NT2/D1 (cell line): Measurements from ENCODE around the gene EIF3F.

Experiments
- DNase-seq: peaks from one replicate; pipeline ENCODE4 v3.0.0-alpha.2; 2011; ENCODE audit warnings: low read depth, low spot score
- H3K27me3 ChIP-seq: 2 replicates; pipeline ENCODE4 v1.6.0; 2011; ENCODE audit warnings: mild to moderate bottlenecking; ENCODE audit not compliant: insufficient read length, insufficient read depth
- H3K36me3 ChIP-seq: 2 replicates; pipeline ENCODE4 v1.6.1; 2011; ENCODE audit warnings: mild to moderate bottlenecking, low read length, mixed read lengths; ENCODE audit not compliant: insufficient read depth, insufficient read length
- H3K4me1 ChIP-seq: 2 replicates; pipeline ENCODE4 v1.5.1; 2011; ENCODE audit not compliant: insufficient read depth, insufficient read length
- H3K4me3 ChIP-seq: 2 replicates; pipeline ENCODE4 v1.5.1; 2011; ENCODE audit warnings: low read depth; ENCODE audit not compliant: insufficient read length
- H3K9ac ChIP-seq: 2 replicates; pipeline ENCODE4 v1.6.0; 2011; ENCODE audit warnings: low read depth; ENCODE audit not compliant: insufficient read length
- H3K9me3 ChIP-seq: 2 replicates; pipeline ENCODE4 v1.5.1; 2011; ENCODE audit warnings: mild to moderate bottlenecking, low read length; ENCODE audit not compliant: insufficient read depth
- SUZ12 ChIP-seq: IDR thresholded peaks from 2 replicates; pipeline ENCODE4 v1.6.1; 2011; ENCODE audit not compliant: insufficient read length, insufficient read depth; ENCODE audit errors: extremely low read depth
- YY1 ChIP-seq: IDR thresholded peaks from 2 replicates; pipeline ENCODE4 v1.6.1; 2011; ENCODE audit not compliant: insufficient read length, insufficient read depth
- ZNF274 ChIP-seq: IDR thresholded peaks from 2 replicates; pipeline ENCODE4 v1.6.1; 2011; ENCODE audit warnings: mild to moderate bottlenecking, low read depth, low read length

EIF3F gene

DNA sequence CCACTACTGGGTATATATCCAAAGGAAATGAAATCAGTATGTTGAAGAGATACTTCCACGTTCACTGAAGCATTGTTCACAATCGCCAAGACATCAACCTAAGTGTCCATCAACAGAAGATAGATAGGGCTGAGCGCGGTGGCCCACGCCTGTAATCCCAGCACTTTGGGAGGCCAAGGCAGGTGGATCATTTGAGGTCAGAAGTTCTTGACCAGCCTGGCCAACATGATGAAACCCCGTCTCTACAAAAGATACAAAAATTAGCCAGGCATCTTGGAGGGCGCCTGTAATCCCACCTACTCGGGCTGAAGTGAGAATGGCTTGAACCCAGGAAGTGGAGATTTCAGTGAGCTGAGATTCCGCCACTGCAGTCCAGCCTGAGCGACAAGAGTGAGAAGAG, 12.7 kb downstream of the EIF3F start:
- Histone ChIP-seq H3K9ac (no peak overlapping the region), H3K9me3 (no peaks in the 10 kb centered on the region), H3K36me3 (peaks cover 54% of the 10 kb centered on the region), H3K27me3 (no peaks in the 10 kb centered on the region), H3K4me3 (no peak overlapping the region), H3K4me1 (no peaks in the 10 kb centered on the region)
- TF ChIP-seq SUZ12 (no peak), ZNF274 (no peak), YY1 (no peak)
- DNase-seq, result no peak

DNA sequence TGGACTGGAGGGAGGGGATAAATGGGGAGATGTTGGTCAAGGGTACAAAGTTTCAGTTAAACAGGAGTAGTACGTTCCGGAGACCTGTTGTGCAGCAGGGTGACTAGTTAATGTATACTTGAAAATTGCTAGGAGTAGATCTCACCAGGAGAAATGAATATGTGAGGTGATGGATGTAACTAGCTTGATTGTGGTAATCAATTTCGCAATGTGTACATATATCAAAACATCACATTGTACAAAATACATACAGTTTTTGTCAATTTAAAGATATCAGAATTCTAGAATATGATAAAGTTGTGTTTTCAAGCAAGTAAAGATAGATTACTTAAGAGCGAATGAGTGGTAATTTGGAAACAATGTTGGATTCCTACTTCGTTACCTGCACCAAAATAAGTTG, 13.3 kb downstream of the EIF3F start:
- Histone ChIP-seq H3K4me1 (no peaks in the 10 kb centered on the region), H3K27me3 (no peaks in the 10 kb centered on the region), H3K9ac (no peak overlapping the region), H3K4me3 (no peak overlapping the region), H3K36me3 (peaks cover 48% of the 10 kb centered on the region), H3K9me3 (no peaks in the 10 kb centered on the region)
- no peak for DNase-seq
- TF ChIP-seq ZNF274, result no peak
- TF ChIP-seq SUZ12, result no peak
- TF ChIP-seq YY1, result no peak

DNA sequence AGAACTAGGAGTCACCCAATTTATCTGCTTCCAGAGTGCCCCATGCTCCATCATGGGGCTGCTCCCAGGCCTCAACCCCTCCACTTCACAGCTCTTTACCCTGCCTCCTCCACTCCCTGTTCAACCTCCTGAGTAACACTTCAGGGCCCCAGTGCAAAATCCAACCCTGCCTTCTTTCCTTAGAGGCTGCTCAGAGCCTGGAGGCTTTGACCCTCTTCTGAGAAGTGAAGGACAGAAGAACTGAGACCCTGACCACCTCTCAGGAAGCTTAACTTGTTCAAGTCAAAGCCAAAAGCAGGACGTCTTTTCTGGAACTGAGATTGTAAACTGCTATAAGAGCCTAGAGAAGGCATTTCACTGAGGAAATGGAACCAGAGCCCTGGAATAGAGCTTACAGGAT, 15.5 kb downstream of the EIF3F start:
- peaks cover 26% of the 10 kb centered on the region for H3K36me3 ChIP-seq
- TF ChIP-seq YY1, result no peak
- no peak for TF ChIP-seq SUZ12
- TF ChIP-seq ZNF274, result no peak
- no peak for DNase-seq

DNA sequence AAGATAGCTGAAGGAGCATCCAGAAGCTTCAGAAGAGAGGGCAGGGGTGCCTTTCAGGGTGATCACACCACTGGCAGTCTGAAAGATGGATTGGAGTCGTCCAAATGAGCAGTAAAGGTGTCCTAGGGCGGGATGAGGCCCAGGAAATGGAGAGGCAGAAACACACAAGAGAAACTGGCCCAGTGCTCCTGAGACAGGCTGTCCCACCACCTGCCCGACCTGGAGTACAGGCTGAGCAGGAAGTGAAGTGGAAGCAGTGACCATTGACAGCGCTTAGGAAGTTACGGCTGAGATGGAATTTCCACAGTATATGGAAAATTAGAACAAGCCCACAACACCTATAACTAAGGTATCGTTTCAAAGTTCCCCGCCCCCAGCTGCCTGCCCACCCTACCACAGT, 16.1 kb downstream of the EIF3F start:
- Histone ChIP-seq H3K9me3 (no peaks in the 10 kb centered on the region), H3K9ac (no peak overlapping the region), H3K36me3 (peaks cover 21% of the 10 kb centered on the region), H3K27me3 (no peaks in the 10 kb centered on the region), H3K4me1 (no peaks in the 10 kb centered on the region), H3K4me3 (no peak overlapping the region)
- no peak for TF ChIP-seq YY1
- no peak for TF ChIP-seq SUZ12
- no peak for TF ChIP-seq ZNF274
- DNase-seq, result no peak

More for the DNA sequence above, 15.5 kb downstream of the EIF3F start:
- H3K4me1 ChIP-seq, result no peaks in the 10 kb centered on the region
- H3K9ac ChIP-seq, result no peak overlapping the region
- H3K27me3 ChIP-seq, result no peaks in the 10 kb centered on the region
- H3K9me3 ChIP-seq, result no peaks in the 10 kb centered on the region
- H3K4me3 ChIP-seq, result no peak overlapping the region

DNA sequence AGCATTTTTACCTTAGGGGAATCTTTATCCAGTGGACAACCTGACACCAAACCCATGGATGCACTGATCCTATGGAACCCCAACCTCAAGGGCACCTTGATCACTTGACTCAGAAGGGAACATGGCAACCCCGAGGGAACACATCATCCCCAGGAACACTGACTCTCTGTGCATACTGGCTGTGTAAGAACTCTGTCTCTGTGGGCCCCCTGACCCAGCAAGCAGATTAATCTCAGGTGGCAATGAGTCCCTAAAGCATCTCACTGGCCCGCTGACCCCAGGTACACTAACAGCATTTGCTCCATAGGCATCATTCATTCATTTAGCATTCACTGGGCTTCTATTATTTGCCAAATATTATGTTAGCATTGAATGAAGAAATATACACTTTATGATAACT, 16.9 kb downstream of the EIF3F start:
- no peak for TF ChIP-seq ZNF274
- no peak for TF ChIP-seq YY1
- no peak for TF ChIP-seq SUZ12

DNA sequence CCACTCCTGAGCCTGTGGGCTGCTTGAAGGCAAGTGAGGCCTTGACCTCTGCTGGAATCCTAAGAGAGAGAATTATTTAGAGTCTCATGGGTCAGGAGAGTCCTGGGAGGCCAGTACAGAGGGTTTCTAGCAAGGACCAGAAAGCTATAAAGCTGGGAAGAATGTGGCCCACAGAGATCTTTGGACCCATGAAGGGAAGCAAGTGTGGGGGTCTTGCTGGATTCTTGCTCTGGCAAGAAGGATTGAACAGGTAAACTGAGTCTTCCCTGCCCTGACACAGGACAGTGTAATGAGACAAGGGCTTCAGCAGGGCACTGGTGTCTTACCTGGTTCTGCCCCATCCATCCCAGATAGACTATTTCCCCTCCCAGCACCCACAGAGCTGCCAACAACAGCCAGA, 18.4 kb downstream of the EIF3F start:
- DNase-seq, result no peak
- peaks cover 1% of the 10 kb centered on the region for H3K36me3 ChIP-seq
- no peaks in the 10 kb centered on the region for H3K9me3 ChIP-seq
- H3K9ac ChIP-seq, result no peak overlapping the region
- H3K27me3 ChIP-seq, result no peaks in the 10 kb centered on the region
- H3K4me1 ChIP-seq, result no peaks in the 10 kb centered on the region
- TF ChIP-seq ZNF274 (no peak), YY1 (no peak), SUZ12 (no peak)
- no peak overlapping the region for H3K4me3 ChIP-seq

More for the DNA sequence above, 16.9 kb downstream of the EIF3F start:
- Histone ChIP-seq H3K27me3 (no peaks in the 10 kb centered on the region), H3K36me3 (peaks cover 13% of the 10 kb centered on the region), H3K9me3 (no peaks in the 10 kb centered on the region), H3K4me3 (no peak overlapping the region), H3K9ac (no peak overlapping the region), H3K4me1 (no peaks in the 10 kb centered on the region)
- DNase-seq, result no peak

DNA sequence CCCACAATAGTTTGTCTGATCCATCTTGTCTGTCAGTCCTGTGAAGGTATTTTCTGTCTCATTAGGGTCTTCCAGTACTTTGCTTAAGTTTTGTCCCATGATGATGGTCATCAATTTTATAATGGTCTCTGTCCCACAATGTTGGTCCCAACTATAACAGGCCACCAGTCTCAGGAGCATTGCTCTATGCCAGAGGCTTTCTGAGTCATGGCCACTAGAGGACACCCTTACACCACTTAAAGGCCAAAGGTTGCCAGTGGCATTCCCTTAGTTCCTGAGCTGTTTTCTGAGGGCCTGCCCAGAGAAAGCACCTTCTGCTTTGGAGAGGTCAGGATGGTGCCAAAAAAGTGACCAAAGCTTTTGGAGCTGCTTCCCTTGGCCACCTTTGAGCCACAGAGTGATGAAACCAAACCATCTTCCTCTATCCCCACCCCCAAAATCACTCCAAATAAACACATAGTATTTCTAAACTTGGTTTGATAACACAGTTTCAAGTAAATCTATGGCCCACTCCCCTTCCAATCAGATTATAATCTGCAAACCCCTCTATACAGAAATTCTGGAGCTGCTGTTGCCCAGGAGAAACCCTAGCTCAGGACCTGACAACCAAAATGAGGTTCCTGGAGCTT, 19.3 kb downstream of the EIF3F start:
- Histone ChIP-seq H3K36me3 (no peaks in the 10 kb centered on the region), H3K4me3 (no peak overlapping the region), H3K9me3 (no peaks in the 10 kb centered on the region), H3K9ac (no peak overlapping the region), H3K4me1 (no peaks in the 10 kb centered on the region), H3K27me3 (peaks cover under 1% of the 10 kb centered on the region)
- DNase-seq, result peak; percentile 67
- TF ChIP-seq SUZ12 (no peak), ZNF274 (no peak), YY1 (no peak)
